K562 (cell line): Measurements from ENCODE around the gene DPF1. TPM values are rescaled to one million over a fixed set of nuclear protein-coding genes. Genes with fewer than 3 reads are reported as not detected.
A peak's percentile ranks its signal among the peaks of the same experiment; 100 is the strongest.

Experiments
- CCNT2 ChIP-seq: IDR thresholded peaks from 2 replicates; pipeline ENCODE4 v1.6.1; 2011; ENCODE audit warnings: borderline replicate concordance, low read depth, mild to moderate bottlenecking, moderate library complexity, mixed read lengths, low read length; ENCODE audit not compliant: insufficient read length; ENCODE audit errors: extremely low read depth
- CEBPB ChIP-seq: fragments of 450-650 bp; IDR thresholded peaks from 2 replicates; pipeline ENCODE4 v1.6.1; 2016; ENCODE audit warnings: missing genetic modification characterization, missing compliant biosample characterization
- CXXC5 ChIP-seq: fragments of 250-450 bp; sonication (Bioruptor Pico); IDR thresholded peaks from 2 replicates; pipeline ENCODE4 v1.8.0; 2022; ENCODE audit warnings: inconsistent platforms, mild to moderate bottlenecking, moderate library complexity
- EHMT2 ChIP-seq: fragments of 450-650 bp; IDR thresholded peaks from 2 replicates; pipeline ENCODE4 v1.6.1; 2018; ENCODE audit warnings: antibody characterized with exemption
- ESRRA ChIP-seq: fragments of 450-650 bp; IDR thresholded peaks from 2 replicates; pipeline ENCODE4 v1.6.1; 2014; ENCODE audit warnings: low read depth, mild to moderate bottlenecking, moderate library complexity, borderline replicate concordance
- FOXJ3 ChIP-seq: sonication (generic); formaldehyde crosslinking; IDR thresholded peaks from 2 replicates; pipeline ENCODE4 v1.4.0; 2020; ENCODE audit warnings: mild to moderate bottlenecking, missing genetic modification reagents
- GATAD2A ChIP-seq: fragments of 450-650 bp; IDR thresholded peaks from 2 replicates; pipeline ENCODE4 v1.6.1; 2017
- MEIS2 ChIP-seq: fragments of 450-650 bp; IDR thresholded peaks from 2 replicates; pipeline ENCODE4 v1.6.1; 2014; ENCODE audit warnings: mild to moderate bottlenecking; ENCODE audit not compliant: partially characterized antibody
- MTA1 ChIP-seq: fragments of 450-650 bp; IDR thresholded peaks from 2 replicates; pipeline ENCODE4 v1.6.1; 2017; ENCODE audit warnings: borderline replicate concordance
- MTA2 ChIP-seq: fragments of 450-650 bp; IDR thresholded peaks from 2 replicates; pipeline ENCODE4 v1.6.1; 2016; ENCODE audit warnings: low read depth
- MTA3 ChIP-seq: fragments of 450-650 bp; formaldehyde crosslinking; IDR thresholded peaks from 2 replicates; pipeline ENCODE4 v1.6.1; 2017; ENCODE audit warnings: mild to moderate bottlenecking, borderline replicate concordance
- NBN ChIP-seq: fragments of 450-650 bp; IDR thresholded peaks from 2 replicates; pipeline ENCODE4 v1.6.1; 2016; ENCODE audit warnings: low read depth, mild to moderate bottlenecking
- RFX1 ChIP-seq: fragments of 450-650 bp; IDR thresholded peaks from 2 replicates; pipeline ENCODE4 v1.6.1; 2016; ENCODE audit warnings: mild to moderate bottlenecking, moderate library complexity
- TBP ChIP-seq: optimal IDR thresholded peaks from 2 replicates; pipeline ENCODE3; 2011; ENCODE audit warnings: low read depth, low read length, improper control_type of control experiment
- TCFL5 ChIP-seq: fragments of 250-450 bp; sonication (Bioruptor Pico); conservative IDR thresholded peaks from 2 replicates; pipeline ENCODE4 v1.6.1; 2021; ENCODE audit warnings: mild to moderate bottlenecking, moderate library complexity, matching md5 sums
- U2AF2 ChIP-seq: fragments of 200-400 bp; formaldehyde crosslinking; optimal IDR thresholded peaks from 2 replicates; pipeline ENCODE3; 2017; ENCODE audit warnings: low read depth, mild to moderate bottlenecking, low read length
- ZNF133 ChIP-seq: fragments of 250-450 bp; sonication (Bioruptor Pico); IDR thresholded peaks from 2 replicates; pipeline ENCODE4 v1.4.0; 2020; ENCODE audit warnings: mild to moderate bottlenecking
- ZNF717 ChIP-seq: fragments of 250-450 bp; sonication (Bioruptor Pico); IDR thresholded peaks from 2 replicates; pipeline ENCODE4 v1.5.0; 2021
- polyA plus RNA-seq, 8 experiments: library from polyadenylated mRNA; depleted of rRNA in 4 of 8; stranded (reverse) in 5 of 8; unstranded in 3 of 8; fragments of >200 nt; fragmentation: Nextera tagmentation in 2 of 8; fragmentation: Illumina TruSeq in 1 of 8; extraction: Ambion mirVana in 2 of 8; extraction: Trizol in 1 of 8; gene quantifications; 2 replicates each; pipeline versions ENCODE4 v1.2.1 to v1.2.3, GENCODE V29; 2011 to 2014; ENCODE audit warnings: inconsistent platforms in 1 of 8, missing spikeins in 1 of 8
- total RNA-seq, 7 experiments: library from RNA; depleted of rRNA in 6 of 7; stranded (reverse); fragments of >200 nt in 6 of 7; fragmentation: Illumina TruSeq in 2 of 7; extraction: Trizol in 2 of 7; gene quantifications; 2 replicates each; pipeline versions ENCODE4 v1.2.1 to v1.2.3, GENCODE V29; 2011 to 2021; ENCODE audit warnings: low replicate concordance in 1 of 7
- TF ChIP-seq, protein P1 (sequence below), 2 experiments: IDR thresholded peaks; 2 replicates each; pipeline ENCODE4 v1.6.1; 2012; ENCODE audit warnings: improper control_type of control experiment in 2 of 2, low read depth in 2 of 2, low read length in 2 of 2, borderline replicate concordance in 1 of 2
- TF ChIP-seq, protein P2 (sequence below): IDR thresholded peaks from 2 replicates; pipeline ENCODE4 v1.6.1; 2014; ENCODE audit warnings: antibody characterized with exemption
- TF ChIP-seq, protein P3 (sequence below): fragments of 250-450 bp; sonication (Bioruptor Pico); IDR thresholded peaks from 2 replicates; pipeline ENCODE4 v1.8.0; 2022; ENCODE audit warnings: inconsistent platforms
- TF ChIP-seq, protein P4 (sequence below): sonication (generic); formaldehyde crosslinking; IDR thresholded peaks from 2 replicates; pipeline ENCODE4 v1.9.0; 2022; ENCODE audit warnings: mild to moderate bottlenecking, missing genetic modification reagents
- TF ChIP-seq, protein P5 (sequence below): sonication (generic); formaldehyde crosslinking; IDR thresholded peaks from 2 replicates; pipeline ENCODE4 v1.9.0; 2022; ENCODE audit warnings: mild to moderate bottlenecking, missing genetic modification reagents

Gene DPF1
- total and polyA plus RNA-seq, 9 of the 15 experiments (the other 6 are each of a cell fraction or from before 2014, with no cell fraction given): 0.10 to 5.7 (median 3.1) TPM

DNA sequence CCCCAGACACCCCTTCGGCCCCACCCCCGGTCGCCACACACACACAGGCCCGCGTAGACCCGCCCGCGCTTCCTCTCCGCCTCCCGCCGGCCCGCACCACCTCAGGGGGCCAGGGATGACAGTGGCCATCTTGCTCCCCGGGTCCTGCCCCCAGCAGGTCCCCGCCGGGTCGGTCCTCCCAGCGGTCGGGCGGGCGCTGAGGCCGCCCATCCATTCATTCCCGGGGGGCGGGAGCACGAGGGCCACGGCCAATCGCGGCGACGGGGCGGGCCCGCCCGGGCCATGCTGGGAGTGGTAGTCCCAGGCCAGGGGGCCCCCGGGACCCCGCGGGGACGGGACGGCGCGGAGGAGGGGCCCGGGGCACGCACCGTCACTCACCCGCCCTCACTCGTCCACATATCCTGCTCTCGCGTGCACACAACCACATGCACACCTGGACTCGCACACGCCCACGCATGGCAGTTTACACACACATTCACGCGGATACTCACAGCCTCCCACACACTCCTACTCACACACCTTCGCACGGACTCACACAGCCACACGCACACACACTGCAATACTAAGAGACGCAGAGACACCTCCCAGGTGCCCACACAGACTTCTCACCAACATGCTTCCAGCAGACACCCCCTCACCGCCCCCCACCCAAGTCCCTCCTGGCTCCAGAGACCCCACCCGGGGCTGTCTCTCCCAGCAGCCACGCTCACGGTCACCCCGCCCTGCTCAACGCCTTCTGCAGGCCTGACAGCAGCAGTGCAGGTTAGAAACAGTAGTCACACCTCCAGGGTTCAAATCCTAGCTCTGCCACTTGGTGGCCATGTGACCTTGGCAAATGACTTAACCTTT lies at the start of gene DPF1 (continued):
- TF ChIP-seq ZNF133: no peak
- peak; percentile 67; the same call in 1 of the 2 replicates for TF ChIP-seq MTA3
- peak; percentile 32 for TF ChIP-seq MTA2
- no peak for TF ChIP-seq RFX1
- TF ChIP-seq CCNT2: peak; percentile 55
- TF ChIP-seq MEIS2: no peak
- no peak for TF ChIP-seq ZNF717 (CRISPR knock-in tag)
- TF ChIP-seq TBP: peak; percentile 42
- no peak for TF ChIP-seq EHMT2
- no peak for TF ChIP-seq CEBPB (tag)
- peak; percentile 35; the same call in 1 of the 2 replicates for TF ChIP-seq ESRRA
- TF ChIP-seq CXXC5: peak; percentile 80
- TF ChIP-seq U2AF2: no peak
- peak; percentile 87 for TF ChIP-seq MTA1
- TF ChIP-seq, protein P1, sequence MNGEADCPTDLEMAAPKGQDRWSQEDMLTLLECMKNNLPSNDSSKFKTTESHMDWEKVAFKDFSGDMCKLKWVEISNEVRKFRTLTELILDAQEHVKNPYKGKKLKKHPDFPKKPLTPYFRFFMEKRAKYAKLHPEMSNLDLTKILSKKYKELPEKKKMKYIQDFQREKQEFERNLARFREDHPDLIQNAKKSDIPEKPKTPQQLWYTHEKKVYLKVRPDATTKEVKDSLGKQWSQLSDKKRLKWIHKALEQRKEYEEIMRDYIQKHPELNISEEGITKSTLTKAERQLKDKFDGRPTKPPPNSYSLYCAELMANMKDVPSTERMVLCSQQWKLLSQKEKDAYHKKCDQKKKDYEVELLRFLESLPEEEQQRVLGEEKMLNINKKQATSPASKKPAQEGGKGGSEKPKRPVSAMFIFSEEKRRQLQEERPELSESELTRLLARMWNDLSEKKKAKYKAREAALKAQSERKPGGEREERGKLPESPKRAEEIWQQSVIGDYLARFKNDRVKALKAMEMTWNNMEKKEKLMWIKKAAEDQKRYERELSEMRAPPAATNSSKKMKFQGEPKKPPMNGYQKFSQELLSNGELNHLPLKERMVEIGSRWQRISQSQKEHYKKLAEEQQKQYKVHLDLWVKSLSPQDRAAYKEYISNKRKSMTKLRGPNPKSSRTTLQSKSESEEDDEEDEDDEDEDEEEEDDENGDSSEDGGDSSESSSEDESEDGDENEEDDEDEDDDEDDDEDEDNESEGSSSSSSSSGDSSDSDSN (IDR thresholded peaks at IDR 0.05; ENCODE audit: borderline replicate concordance in 1 of 2, low read depth in 2 of 2, low read length in 2 of 2): 0 out of 4 replicates have a peak, but pooled peaks of 1 of the 2 experiments have one; percentile 12
- TF ChIP-seq GATAD2A: peak; percentile 88
- TF ChIP-seq, protein P2, sequence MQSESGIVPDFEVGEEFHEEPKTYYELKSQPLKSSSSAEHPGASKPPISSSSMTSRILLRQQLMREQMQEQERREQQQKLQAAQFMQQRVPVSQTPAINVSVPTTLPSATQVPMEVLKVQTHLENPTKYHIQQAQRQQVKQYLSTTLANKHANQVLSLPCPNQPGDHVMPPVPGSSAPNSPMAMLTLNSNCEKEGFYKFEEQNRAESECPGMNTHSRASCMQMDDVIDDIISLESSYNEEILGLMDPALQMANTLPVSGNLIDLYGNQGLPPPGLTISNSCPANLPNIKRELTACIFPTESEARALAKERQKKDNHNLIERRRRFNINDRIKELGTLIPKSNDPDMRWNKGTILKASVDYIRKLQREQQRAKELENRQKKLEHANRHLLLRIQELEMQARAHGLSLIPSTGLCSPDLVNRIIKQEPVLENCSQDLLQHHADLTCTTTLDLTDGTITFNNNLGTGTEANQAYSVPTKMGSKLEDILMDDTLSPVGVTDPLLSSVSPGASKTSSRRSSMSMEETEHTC: peak; percentile 36; the same call in 1 of the 2 replicates
- TF ChIP-seq, protein P3, sequence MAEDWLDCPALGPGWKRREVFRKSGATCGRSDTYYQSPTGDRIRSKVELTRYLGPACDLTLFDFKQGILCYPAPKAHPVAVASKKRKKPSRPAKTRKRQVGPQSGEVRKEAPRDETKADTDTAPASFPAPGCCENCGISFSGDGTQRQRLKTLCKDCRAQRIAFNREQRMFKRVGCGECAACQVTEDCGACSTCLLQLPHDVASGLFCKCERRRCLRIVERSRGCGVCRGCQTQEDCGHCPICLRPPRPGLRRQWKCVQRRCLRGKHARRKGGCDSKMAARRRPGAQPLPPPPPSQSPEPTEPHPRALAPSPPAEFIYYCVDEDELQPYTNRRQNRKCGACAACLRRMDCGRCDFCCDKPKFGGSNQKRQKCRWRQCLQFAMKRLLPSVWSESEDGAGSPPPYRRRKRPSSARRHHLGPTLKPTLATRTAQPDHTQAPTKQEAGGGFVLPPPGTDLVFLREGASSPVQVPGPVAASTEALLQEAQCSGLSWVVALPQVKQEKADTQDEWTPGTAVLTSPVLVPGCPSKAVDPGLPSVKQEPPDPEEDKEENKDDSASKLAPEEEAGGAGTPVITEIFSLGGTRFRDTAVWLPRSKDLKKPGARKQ: no peak
- TF ChIP-seq, protein P4, sequence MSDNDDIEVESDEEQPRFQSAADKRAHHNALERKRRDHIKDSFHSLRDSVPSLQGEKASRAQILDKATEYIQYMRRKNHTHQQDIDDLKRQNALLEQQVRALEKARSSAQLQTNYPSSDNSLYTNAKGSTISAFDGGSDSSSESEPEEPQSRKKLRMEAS: peak; percentile 70
- TF ChIP-seq, protein P5, sequence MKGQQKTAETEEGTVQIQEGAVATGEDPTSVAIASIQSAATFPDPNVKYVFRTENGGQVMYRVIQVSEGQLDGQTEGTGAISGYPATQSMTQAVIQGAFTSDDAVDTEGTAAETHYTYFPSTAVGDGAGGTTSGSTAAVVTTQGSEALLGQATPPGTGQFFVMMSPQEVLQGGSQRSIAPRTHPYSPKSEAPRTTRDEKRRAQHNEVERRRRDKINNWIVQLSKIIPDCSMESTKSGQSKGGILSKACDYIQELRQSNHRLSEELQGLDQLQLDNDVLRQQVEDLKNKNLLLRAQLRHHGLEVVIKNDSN (CRISPR knock-in tag): peak; percentile 87
- peak; percentile 68; the same call in 1 of the 2 replicates for TF ChIP-seq NBN
- TF ChIP-seq TCFL5 (CRISPR knock-in tag): no peak
- TF ChIP-seq FOXJ3 (CRISPR knock-in tag): no peak
